Stimulated activated CD8-positive, alpha-beta memory T cell treated with anti-CD3 and anti-CD28 coated beads, Interleukin-4, amount 100 ng/mL, for 1 hour (primary cell): Measurements from ENCODE around the gene PLA2G4E.

Experiments
- DNase-seq, 2 donors: peaks; one replicate each; pipeline ENCODE4 v3.0.0-alpha.2; 2020; ENCODE audit warnings: low read depth in 2 of 2, low spot score in 1 of 2

PLA2G4E gene

DNA sequence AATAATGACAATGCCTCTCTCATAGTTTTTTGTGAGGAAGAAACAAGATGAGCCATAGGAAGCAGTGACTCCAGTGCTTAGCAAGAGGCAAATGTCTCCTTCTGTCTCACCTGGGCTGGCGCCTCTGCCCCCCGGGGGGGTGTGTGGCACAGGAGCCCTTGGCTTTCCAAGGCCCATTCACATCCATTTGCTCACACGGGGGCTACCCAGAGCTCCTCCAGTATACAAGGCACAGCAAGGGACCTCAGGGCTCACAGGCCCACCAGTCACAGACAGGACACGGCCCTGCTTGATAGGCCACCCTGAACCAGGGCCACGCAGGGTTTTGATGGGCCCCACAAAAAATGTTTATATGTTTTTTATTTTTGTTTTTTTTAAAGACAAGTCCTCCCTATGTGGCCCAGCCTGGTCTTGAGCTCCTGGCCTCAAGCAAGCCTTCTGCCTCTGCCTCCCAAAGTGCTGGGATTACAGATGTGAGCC, 26.6 kb downstream of the PLA2G4E start:
- no peak for DNase-seq

DNA sequence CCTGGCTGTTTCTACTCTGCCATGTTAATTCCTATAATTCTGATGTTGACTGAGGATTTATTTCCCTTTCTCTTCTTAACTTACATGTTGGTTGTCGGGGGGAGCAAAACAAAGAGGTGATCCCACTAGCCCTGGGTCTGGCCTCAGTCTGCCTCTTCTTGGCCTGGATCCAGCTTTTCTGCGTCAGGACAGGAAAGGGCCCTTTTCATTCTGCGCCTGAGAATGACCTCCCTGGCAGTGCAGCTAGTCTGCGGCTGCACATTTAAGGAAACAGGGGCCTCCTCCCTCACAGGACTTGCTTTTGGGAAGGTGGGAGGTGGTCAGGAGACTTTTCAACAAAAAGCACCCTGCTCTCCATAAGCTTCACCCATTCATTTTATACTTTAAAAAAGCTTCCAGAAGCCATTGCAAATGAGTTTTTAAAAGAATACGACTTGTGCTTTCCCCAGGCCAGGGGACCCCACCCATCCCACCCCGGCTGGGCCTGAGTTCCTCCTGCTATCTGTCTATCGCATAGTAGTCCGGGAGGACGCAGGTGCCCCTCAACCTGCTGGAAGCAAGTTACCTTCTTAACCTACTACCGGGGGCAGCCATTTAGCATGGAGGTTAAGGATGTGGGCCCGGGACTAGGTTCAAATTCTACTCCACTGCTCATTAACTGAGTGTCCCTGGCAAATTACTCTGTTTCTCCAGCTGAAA, 27.2 kb downstream of the PLA2G4E start:
- no peak for DNase-seq

DNA sequence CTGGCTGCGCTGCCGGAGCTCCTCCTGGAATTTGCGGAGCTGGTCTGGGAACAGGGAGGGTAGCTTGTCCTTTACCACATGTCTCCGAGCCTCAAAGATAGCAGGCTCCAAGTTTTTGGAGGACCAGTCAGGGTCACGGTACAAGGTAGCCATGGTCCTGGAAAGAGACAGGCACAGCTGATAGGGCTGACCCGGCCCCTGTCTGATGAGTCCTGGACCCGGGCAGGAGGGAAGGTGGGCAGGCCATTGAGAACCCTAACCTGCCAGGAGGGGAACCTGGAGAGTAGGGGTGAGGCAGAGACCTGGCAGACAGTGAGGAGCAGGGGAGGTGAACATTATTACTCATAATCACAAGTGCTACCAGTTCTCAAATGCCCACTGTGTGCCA, 28.0 kb downstream of the PLA2G4E start:
- DNase-seq = no peak

DNA sequence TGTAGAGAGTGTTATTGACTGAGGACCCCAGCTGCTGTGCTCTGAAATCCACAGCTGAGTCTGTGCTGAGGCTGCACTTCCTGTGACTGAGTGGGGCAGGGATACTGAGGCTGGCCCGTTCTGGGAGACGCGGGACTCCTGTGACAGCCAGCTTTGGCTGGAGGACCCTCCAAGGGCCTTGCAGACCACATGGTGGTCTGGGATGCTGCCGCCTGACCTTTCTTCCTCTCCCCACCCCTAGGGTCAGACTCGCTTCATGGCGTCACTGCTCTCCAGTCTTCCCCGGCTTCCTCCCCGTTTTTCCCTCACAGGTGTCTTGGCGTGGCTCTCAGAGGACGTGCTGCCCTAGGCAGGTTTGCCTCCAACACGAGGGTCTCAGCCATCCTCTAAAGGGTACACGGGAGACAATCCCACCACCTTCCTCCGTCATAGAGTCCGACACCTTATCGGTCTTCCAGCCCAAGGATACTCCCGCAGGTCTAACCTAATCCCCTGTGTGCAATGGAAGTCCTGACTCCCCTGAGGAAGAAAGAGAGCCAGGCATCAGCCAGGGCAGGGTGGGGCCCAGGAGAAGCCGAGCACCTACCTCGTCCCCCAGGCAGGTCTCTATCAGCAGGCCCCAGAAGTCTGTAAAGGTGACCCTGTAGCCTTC, 28.6 kb downstream of the PLA2G4E start:
- DNase-seq = no peak

- no peak for DNase-seq
Observed at GRCh38 chr15:41990691-41991090, 30.2 kb downstream of the PLA2G4E start.

- DNase-seq = no peak
Observed at GRCh38 chr15:41990243-41990605, 30.6 kb downstream of the PLA2G4E start.

DNA sequence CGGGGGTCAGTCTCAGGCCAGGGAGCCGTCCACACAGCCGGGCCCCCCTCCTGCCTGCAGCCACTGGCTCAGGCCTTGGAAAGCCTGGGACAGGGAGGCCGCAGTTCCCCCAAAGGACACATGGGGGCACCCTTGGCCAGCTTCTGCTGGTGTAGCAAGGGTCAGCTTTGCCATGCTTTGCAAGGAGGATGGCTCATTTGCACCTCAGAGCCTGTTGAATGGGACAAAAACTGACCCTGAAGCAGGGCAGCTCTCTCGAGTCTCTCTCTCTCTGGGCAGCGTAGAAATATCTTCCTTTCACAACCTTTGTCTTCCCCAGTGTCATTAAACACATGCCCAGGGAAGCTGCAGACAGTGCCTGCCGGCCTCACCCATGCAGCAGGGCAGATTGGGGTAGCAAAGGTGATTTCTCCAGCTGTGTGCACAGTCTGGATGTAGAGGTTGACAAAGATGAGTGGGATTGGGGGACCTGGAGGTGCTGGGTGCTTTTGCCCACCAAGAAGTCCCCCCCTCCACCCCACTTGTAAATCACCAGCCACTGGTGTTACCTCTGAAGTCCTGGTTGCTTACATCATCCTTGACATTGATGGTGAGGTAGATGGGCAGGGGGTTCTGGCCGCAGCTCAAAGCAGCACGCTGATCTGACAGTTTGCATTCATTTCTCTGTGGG, 31.1 kb downstream of the PLA2G4E start:
- DNase-seq = peak; percentile 60 to 71

- no peak for DNase-seq
Observed at GRCh38 chr15:41988896-41989572, 31.8 kb downstream of the PLA2G4E start.

- no peak for DNase-seq
Observed at GRCh38 chr15:41987925-41988275, 32.9 kb downstream of the PLA2G4E start.

GRCh38 chr15:41987246-41987924, 33.5 kb downstream of the PLA2G4E start:
- no peak for DNase-seq

GRCh38 chr15:41985236-41986160, 35.3 kb downstream of the PLA2G4E start:
- DNase-seq = no peak

DNA sequence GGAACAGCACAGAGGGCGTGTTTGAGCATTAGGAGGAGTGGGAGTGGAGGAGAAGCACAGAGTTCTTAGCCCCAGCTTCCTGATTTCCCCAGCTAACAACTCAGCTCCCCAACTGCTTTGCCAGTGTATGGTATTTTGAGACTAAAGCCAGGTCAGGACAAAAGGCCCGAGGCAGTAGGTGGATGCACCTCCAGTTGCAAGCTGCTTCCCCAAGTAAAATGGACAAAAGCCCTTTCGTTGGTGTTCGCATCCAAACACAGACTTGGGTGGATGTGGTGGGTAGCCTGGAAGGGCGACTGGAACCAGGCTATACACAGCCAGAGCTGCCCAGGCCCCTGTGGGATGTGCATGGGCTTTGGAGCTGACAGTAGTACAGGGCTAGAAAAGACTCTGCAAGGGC, 36.2 kb downstream of the PLA2G4E start:
- DNase-seq = no peak

DNA sequence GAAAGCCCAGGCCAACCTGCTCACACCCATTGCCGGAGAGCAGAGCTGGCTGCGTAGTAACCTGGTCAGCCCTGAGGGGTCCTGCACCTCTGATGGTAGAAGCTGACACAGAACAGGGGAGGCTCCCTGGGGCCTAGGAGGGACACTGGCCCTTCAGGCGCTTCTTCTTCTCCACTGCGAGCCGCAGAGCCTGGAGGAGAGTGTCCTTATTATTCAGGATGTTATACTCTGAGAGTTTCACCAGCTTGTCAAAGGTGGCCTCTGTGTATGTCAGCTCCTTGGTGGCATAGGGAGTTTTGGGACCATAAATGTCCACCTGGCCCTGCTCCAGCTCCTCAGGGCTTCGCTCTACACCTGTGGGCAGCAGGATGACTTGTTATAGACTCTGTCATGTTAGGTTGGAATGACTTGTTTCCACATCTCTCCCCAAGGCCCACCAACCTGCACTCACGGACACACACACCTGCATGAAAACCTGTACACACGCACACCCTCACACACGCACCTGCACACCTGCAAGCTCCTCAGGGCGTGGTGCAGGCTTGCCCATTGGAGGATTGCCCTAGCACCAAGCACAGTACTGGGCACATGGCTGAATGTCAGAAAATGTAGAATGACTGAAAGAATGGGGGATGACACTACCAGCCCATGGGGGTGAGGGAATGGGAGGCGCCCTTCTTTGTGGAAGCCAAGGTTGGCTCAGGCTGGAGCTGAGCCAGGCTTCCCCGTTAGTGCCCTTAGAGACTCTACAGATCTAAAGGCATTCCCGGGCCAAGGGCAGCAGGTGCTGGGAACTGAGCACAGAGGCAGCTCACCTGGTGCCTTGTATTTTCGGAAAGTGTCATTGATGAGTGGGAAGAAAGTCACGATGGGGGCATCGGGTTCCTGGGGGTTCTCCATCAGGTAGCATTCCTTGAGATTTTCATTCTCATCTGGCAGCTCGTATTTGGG, 36.9 kb downstream of the PLA2G4E start:
- no peak for DNase-seq

- no peak for DNase-seq
Observed at GRCh38 chr15:41983221-41983620, 37.6 kb downstream of the PLA2G4E start.

DNA sequence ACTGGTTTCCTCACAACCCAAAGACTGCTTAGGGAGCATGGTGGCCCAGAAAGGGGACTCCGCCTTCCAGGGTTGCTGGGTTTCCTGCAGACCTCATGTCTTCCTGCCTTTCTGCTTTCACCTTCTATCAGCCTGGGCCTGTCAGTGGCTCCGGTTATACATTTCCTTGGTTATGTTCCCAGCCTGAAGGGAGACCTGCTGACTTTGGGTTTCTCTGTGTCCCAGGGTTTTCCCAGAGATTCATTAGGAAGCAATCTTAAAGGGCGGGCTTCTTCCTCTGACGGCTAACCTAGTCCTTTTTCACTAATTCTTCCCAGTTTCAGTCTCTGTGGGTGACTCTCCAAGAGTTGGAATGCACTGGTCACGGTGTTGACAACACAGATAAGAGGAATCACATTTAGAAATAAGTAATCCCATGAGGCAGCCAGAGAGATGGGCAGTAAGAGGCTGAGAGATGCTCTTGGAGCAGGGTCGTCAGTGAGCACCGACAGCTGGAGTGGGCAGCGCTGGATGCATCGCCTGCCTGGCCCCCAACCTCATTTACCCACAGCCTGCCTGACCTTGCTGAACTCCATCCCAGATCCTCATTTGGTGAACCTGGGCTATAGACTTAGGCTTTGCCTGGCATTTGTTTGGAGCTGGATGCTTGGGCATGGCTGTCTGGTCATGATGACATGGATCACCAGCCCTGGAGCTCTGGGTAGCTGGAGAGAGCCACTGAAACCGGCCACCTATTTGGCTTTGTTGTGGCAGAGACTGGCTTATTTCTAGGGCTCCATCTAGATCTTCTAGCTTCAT, 38.5 kb downstream of the PLA2G4E start:
- DNase-seq = no peak

GRCh38 chr15:41981371-41982132, 39.3 kb downstream of the PLA2G4E start:
- no peak for DNase-seq

DNA sequence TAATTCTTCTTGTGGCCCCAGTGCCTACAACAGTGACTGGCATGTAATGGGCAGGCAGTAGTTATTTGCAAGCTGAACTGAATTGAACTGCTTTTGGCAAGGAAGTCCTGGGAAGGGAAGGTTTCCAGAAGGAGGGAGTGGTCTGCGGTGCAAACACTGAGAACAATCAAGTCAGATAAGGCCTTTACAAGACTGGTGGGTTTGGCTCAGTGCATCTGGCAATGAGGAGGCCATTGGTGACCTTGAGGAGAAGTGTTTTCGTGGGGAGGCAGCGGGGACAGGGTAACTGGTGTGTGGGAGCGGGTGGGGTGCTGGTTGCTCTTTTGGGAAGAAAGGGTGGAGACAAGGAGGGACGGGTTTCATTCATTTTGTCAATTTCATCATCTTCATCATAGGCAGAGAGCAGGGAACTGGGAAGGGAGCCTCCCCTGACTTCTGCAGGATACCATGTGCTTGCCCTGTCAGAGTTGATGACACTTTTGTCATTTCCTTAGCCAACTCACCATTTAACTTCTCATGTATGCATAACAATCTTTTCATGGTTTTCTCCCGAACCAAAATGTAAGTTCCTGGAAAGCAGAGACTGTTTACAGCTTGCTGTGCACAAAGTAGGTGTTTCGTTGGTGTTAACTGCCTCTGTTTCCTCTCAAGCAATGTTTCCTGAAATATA, 40.1 kb downstream of the PLA2G4E start:
- no peak for DNase-seq
